ENCODE measurements around the gene GPR108.
"Not testable (repeated sequence)": the region's sequence is repeated elsewhere in the genome, so short reads cannot be mapped to it uniquely, and the experiment has no call there.

GPR108 gene

GRCh38 chr19:6737284-6737872 lies at the start of gene GPR108:
Gene GPR108, minus strand, starts transcription at chr19:6737580. Its CDS starts 4 bp downstream, at chr19:6737576.
- DNase-seq (ENCODE audit: low read depth), result peak; percentile 100

- DNase-seq (ENCODE audit: low read depth), result no peak
These were observed 41.8 kb upstream of the GPR108 start for GRCh38 chr19:6779206-6779605.

GRCh38 chr19:6778386-6778785 lies 41.0 kb upstream of the GPR108 start:
- DNase-seq (ENCODE audit: low read depth), result no peak

GRCh38 chr19:6777434-6777833 lies 40.1 kb upstream of the GPR108 start:
- DNase-seq (ENCODE audit: low read depth), result no peak

- no peak for DNase-seq (ENCODE audit: low read depth)
These were observed 39.6 kb upstream of the GPR108 start for GRCh38 chr19:6776999-6777398.

- not testable (repeated sequence) for DNase-seq (ENCODE audit: low read depth)
These were observed 38.7 kb upstream of the GPR108 start for GRCh38 chr19:6776045-6776444.

DNA sequence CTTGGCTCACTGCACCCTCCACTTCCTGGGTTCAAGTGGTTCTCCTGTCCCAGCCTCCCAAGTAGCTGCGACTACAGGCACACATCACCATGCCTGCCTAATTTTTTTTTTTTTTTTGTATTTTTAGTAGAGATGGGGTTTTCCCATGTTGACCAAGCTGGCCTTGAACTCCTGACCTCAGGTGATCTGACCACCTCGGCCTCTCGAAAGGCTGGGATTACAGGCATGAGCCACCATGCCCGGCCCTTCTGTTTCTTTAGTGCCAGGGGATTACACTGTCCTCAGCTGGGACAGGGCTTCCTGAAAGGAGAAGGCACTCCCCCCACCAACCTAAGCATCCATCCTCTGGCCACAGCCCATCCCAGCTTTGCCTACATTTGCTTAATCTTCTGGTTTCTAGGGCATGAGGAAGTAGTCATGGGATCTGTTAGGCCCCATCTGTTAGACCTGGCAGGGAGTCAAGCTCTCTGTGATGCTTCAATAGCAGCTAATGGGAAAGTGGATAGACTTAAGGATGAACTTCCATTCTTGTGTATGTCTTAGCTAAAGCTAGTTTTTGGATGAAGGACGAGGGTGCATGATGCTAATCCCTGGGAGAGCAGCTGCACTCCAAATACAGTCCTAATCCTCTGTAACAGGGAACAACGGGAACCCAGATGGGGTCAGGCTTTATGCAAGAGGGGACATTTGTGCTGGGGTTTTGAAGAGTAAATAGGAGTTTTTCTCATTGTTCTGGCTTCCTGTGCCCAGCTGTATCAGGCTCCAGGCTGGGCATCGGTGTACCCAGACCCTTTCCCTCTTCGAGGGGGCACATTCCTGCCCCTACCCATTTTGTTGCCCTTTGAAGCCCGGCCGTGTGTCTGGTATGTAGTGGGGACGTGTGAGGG lies 37.7 kb upstream of the GPR108 start:
- DNase-seq (ENCODE audit: low read depth), result no peak

- DNase-seq (ENCODE audit: low read depth), result no peak
These were observed 36.0 kb upstream of the GPR108 start for GRCh38 chr19:6773323-6773931.

GRCh38 chr19:6772866-6773322 lies 35.5 kb upstream of the GPR108 start:
- no peak for DNase-seq (ENCODE audit: low read depth)

- no peak for DNase-seq (ENCODE audit: low read depth)
These were observed 34.9 kb upstream of the GPR108 start, which contains the start of gene VAV1 for GRCh38 chr19:6772028-6772865. Gene VAV1, plus strand, starts transcription at chr19:6772708. Its CDS starts 100 bp downstream, at chr19:6772808.

- DNase-seq (ENCODE audit: low read depth), result not testable (repeated sequence)
These were observed 34.3 kb upstream of the GPR108 start for GRCh38 chr19:6771648-6772027.

GRCh38 chr19:6769006-6769619 lies 31.7 kb upstream of the GPR108 start:
- no peak for DNase-seq (ENCODE audit: low read depth)

GRCh38 chr19:6768236-6768785 lies 30.9 kb upstream of the GPR108 start:
- DNase-seq (ENCODE audit: low read depth), result no peak

DNA sequence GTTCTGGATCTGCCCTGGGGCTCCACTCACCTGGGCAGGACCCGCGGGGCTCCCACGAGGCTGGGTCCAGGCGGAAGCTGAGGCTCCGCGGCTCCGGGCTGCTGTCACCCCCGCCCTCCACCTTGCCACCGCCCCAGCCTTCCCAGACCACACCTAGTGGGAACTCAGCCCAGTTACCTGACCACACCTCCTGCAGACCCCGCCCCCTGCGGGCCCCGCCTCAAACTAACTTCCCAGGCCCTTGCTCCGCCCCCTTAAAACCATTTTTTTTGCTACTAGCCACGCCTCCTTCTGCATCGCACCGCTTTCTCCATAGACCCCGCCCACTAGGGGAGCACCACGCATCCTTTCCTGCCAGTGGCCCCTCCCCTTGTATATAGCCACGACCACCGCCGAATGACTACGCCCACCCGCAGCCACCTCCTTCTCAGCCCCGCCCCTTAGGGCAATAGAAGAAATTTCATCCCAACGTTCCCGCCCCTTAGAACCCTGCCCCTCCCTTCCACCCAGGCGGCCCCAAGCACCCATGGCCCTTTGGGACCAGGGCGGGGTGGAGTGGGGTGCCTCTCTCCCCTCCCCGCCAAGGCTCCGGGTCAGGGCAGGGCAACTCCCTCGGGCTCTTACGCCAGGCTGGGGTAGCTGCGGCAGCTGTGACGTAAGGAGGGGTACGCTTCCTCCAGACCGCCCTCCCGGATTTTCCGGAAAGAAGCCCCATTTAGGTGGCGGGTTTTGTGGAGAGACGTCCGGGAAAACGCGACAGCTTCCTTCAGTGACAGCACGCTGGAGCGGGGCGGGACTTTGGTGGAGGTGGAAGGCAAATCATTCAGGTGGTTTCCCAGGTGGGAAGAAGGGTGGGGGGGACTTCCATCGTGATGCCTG lies 30.2 kb upstream of the GPR108 start, which contains the start of gene SH2D3A:
Gene SH2D3A (minus strand): TSS at position 79 of the 879 bp plus-strand sequence. CDS start 3,687 bp downstream, outside the sequence.
- no peak for DNase-seq (ENCODE audit: low read depth)

DNA sequence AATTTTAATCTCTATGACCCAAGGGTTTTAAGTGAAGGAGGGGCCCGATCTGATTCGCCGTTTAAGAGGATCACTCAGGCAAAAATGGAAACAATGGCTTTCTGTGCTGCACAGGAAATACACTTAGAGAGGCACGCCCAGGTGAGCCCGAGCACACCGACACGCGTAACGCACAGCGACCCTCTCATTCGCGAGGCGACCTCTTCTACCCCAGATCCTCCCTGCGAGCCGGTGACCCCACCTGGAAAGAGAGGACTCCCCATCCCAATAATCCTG lies 29.6 kb upstream of the GPR108 start:
- no peak for DNase-seq (ENCODE audit: low read depth)

- DNase-seq (ENCODE audit: low read depth), result no peak
These were observed 29.1 kb upstream of the GPR108 start for GRCh38 chr19:6766357-6767080.

GRCh38 chr19:6765738-6766356 lies 28.5 kb upstream of the GPR108 start:
- no peak for DNase-seq (ENCODE audit: low read depth)

- DNase-seq (ENCODE audit: low read depth), result not testable (repeated sequence)
These were observed 24.9 kb upstream of the GPR108 start for GRCh38 chr19:6762253-6762797.

All from non-pigmented ciliary epithelial cell (primary cell).